Bone marrow (tissue), 2 donors: ENCODE results near the gene RING1.
"Not testable (repeated sequence)": the region's sequence is repeated elsewhere in the genome, so short reads cannot be mapped to it uniquely, and the experiment has no call there.

ENCODE experiments used
- DNase-seq, 2 donors: peaks; one replicate each; lab custom pipeline; 2025; lab: John Stamatoyannopoulos, UW

The RING1 gene

DNA sequence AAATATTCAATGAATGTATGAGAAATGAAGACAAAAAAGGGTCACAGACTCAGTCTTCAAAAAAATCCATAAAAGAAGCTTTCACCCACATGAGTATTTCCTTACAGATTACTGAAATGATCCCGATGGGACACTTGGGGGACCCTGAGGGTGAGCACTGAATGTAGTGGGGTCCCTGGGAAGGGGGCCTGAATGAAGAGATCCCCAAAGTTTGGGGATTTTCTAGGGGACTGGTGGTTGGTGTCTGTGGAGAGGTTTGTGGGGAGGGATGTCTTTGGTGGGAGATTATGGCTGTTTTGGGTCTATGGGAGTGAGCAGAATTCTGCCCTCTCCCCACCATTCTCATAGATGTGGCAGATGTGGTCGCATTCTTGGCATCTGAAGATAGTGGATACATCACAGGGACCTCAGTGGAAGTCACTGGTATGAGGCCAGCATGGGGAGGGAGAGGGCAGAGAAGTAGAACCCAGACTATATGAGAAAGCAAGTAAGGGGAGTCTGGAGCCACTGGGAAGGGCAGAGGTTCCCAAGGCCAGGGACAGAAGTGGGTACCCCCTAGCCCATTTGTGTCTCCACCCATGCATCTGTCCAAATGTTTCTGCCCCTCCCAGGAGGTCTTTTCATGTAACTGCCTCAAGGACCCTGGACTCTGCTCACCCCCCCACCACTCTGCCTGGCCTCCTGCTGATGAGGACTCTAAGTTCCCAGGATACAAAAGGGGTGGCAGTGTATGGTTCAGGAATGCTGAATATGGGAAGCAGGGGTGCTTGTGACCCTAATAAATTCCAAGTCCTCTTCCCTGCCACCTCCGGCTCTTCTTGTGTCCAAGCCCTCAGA, 2.1 kb upstream of the RING1 start:
- no peak for DNase-seq

GRCh38 chr6:33206864-33207551, 1.3 kb upstream of the RING1 start:
- no peak for DNase-seq

GRCh38 chr6:33207552-33208090, 679 bp upstream of the RING1 start:
- no peak for DNase-seq

- no peak for DNase-seq
Observed at GRCh38 chr6:33209856-33210255, 1.6 kb downstream of the RING1 start.

- DNase-seq = no peak
Observed at GRCh38 chr6:33211136-33211535, 2.8 kb downstream of the RING1 start.

GRCh38 chr6:33211666-33212422, 3.5 kb downstream of the RING1 start:
- no peak for DNase-seq

- no peak for DNase-seq
Observed at GRCh38 chr6:33212857-33213165, 4.5 kb downstream of the RING1 start.

DNA sequence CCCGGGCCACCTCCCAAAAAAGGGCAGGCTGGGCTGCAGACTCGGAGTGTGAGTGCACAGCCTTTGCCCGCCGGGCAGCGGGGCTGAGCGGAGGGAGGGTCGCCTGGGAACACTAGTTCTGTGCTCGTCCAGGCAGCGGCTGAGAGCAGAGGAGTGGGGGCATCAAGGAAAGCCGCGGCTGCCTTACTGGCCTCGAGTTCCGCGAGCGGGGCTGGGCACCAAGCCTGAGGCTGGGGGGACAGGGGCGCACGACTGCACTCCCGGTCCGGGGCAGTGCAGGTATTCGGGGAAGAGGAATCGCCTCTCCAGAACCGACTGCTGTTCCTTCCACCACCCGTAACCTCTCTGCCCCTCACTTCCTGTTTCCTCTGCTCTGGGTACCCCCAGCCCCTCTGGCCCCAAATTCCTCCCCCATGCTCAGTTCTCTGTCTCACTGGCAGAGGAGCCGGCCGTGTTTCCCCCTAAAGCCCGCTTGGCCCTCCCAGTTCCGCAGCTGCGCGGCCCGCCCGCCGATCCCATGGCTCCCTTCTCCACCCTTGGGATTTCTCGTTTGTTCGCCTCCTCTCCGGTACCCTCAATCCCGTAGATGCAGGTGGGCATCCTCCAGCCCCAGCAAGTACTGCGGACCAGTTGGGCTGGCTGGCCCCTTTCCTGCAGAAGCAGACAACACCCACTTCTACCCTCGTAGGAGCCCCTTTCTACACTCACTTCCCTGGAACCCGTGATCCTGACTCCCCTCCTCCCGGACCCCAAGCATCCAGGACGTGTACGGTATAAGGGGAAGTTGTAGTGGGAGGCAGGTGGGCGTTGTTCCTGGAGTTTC, 5.1 kb downstream of the RING1 start:
- DNase-seq = peak in 1 of 2 donors; percentile 70

DNA sequence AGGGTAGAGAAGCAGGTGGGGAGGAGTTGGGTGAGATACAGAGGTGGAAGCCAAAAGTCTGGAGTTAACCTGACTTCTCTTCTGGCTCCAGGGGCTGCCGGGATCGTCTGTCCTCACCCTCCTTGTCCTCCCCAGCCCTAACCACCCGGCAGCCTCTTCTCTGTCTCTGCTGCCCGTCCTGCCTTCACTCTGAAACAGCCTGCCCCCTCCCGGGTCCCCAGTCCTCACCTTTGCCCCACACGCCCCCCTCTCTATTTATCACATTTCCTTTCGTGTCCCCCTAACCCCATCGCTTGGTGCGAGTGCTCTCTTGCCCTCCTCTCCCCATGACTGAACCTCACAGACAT, 5.7 kb downstream of the RING1 start:
- DNase-seq = no peak

DNA sequence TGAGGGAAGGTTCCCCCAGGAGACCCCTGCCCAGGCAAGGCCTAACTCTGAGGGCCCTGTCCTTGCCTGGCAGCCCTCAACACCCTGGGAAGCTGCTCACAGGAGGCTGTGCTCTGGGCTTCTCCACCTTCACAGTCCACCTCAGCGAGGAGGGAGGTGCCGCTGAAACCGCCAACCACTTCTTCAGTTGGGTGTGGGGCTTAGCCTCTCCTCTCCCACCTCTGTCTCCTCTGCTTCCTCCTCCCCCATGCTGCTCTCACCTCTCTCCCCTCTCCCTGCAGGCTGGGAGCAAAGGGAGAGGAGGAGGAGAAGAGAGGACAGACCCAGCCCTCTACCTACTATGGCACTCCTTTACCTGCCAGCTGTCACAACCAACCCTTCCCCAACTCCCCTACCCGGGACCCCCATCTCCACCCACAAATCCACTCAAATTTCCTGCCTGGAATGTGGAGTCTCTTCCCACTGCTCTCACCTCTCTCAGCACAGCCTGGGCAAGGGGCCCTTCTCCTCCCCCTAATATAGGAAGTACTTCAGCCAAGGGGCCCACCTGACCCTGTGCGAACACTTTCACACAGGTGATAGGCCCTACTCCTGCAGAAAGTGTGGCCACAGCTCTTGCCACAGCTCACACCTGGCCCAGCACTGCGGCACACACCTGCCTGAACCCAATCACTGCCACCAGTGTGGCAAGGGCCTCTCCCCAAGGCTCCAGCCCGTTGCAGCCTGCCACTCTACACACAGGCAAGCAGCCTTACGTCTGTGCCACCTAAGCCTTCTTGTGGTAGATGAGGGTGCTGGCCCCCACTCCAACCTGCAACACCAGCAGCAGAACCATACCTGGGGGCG, 7.2 kb downstream of the RING1 start:
- no peak for DNase-seq

DNA sequence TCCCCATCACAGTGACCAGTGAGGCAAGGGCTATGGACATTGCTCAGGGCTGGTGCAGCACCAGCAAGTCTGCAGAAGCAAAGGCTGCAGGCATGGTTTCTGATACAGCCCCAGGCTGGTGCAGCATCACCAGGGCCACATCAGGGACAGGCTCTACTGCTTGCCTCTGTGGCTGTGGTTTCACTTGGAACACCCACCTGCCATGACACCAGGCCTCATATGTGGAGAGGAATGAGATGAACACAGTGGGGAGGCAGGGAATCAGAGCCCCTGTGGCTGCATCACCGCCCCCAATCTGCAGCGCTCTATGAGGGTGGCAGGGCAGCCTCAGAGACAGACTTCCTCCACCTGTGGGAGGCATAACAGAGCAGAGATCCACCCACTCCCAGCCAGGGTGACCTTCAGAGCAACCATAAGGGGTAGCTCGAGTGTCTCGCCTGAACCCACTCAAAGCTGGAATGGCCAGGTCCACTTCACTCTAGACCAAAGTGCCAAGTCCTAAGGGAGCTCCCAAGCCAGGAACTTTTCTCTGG, 7.9 kb downstream of the RING1 start:
- DNase-seq = no peak

DNA sequence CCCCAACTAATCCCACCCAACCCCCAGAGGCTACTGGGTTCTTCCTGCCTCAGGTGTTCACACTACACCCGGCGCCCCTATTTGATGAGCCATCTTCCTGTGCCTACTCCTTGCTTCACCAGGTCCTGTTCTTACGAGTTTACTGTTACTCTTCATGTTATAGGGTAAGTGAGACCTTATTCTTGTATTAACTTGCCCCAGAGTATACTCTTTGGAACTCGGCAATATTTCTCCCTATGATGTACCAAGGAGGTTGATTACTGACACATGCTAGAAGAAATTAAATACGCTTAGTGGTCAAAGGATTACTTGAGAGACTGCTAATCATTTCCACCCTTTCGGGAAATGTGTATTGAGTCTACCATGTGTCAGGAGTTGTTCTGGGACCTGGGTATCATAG, 8.9 kb downstream of the RING1 start:
- DNase-seq = no peak

GRCh38 chr6:33217681-33218080, 9.4 kb downstream of the RING1 start:
- DNase-seq = no peak

DNA sequence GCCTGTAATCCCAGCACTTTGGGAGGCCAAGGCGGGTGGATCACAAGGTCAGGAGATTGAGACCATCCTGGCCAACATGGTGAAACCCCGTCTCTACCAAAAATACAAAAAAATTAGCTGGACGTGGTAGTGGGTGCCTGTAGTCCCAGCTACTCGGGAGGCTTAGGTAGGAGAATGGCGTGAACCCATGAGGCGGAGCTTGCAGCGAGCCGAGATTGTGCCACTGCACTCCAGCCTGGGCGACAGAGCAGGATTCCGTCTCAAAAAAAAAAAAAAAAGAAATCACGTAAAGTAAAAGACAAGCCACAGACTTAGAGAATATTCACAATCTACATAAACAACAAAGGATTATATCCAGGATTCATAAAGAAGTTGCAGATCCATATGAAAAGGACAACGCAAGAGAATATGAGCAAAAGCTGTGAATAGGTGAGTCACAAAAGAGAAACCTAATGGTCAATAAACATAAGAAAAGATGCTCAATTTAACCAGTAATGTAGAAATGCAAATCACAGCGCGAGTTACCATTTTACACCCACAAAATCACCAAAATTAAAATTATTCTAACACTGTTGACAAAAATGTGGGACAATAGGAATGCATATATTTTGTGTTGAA, 18.3 kb downstream of the RING1 start:
- DNase-seq = not testable (repeated sequence)

DNA sequence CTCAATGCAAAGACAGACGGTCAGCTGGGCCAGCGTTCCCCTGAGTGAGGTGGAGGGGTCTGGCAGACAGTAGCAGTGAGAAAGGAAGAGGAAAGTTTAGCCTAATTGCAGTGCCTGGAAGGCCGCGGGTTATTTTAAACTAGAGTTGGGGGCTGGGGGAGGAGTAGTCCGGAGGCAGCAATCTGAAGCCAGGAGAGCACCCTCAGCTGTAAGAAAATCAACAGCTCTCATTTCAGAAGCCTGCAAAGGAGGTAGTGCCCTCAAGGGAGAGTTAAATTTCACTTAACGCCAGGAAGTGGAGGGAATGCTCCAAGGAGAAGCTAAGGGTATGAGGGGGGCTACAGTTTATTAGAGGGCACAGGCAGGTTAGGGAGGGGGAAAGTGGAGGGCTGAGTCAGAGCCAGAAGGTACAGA, 26.9 kb downstream of the RING1 start:
- DNase-seq = no peak

GRCh38 chr6:33236328-33236727, 28.0 kb downstream of the RING1 start:
- DNase-seq = no peak

DNA sequence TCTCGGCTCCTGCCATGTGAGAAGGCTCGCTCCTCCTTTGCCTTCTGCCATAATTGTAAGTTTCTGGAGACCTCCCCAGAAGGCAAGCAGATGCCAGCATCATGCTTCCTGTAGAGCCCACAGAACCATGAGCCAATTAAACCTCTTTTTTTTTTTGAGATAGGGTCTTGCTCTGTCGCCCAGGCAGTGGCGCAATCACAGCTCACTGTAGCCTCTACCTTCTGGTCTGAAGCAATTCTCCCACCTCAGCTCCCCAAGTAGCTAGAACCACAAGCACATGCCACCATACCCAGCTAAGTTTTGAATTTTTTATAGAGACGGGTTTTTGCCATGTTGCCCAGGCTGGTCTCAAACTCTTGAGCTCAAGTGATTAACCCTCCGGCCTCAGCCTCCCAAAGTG, 28.6 kb downstream of the RING1 start:
- no peak for DNase-seq

GRCh38 chr6:33237741-33238140, 29.4 kb downstream of the RING1 start:
- no peak for DNase-seq

DNA sequence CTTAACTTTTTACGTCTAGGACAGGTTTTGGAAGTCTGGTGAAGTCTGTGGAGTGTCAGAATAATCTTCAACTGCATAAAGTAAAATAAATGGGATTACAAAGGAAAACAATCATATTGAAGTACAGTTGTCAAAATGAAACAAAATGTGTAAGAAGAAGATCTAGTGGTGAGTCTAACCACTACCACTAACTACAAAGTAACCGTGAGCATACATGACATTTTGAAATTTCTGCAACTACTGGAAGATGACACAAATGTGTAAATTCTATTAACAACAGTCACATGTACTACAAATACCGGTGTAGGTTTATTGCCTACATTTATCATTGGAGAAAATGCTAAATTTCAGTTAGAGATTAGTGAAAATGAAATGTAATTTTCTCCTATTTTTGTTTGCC, 33.7 kb downstream of the RING1 start:
- DNase-seq = no peak

DNA sequence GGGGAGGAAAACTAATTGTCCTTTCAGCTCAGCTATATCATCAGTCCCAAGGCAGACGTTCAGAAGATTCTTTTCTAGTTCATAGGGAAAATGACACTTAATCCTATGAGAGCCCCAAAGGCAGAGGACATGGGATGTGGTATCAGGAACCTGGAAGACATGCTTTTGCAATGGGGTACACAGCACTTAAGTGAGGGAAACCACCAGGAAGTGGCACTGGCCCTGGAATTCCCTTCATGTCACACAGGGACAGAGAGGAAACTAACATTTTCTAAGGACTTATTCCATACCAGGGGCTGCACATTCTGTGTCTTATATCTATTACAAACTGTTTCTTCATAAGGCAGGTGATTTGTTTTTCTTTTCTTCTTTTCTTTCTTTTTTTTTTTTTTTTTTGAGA, 35.2 kb downstream of the RING1 start:
- DNase-seq = no peak
